WTC11 (cell line): ENCODE results near the gene SMARCA4. TPM values are rescaled to one million over a fixed set of nuclear protein-coding genes. Genes with fewer than 3 reads are reported as not detected.
A peak's percentile ranks its signal among the peaks of the same experiment; 100 is the strongest.

Experiments used
- ARID4B ChIP-seq: sonication (generic); formaldehyde crosslinking; IDR thresholded peaks from 2 replicates; pipeline ENCODE4 v1.8.0; 2023; ENCODE audit warnings: missing genetic modification reagents, mild to moderate bottlenecking, borderline replicate concordance
- ATF3 ChIP-seq: sonication (generic); formaldehyde crosslinking; conservative IDR thresholded peaks from 2 replicates; pipeline ENCODE4 v1.8.1; 2022; ENCODE audit warnings: mild to moderate bottlenecking, missing genetic modification reagents
- JUN ChIP-seq: sonication (generic); formaldehyde crosslinking; IDR thresholded peaks from 2 replicates; pipeline ENCODE4 v1.8.0; 2023; ENCODE audit warnings: mild to moderate bottlenecking, missing genetic modification reagents
- MLX ChIP-seq: sonication (generic); formaldehyde crosslinking; IDR thresholded peaks from 2 replicates; pipeline ENCODE4 v1.8.1; 2023; ENCODE audit warnings: mild to moderate bottlenecking, missing genetic modification reagents, moderate library complexity
- PRRX2 ChIP-seq: fragments of 250-450 bp; sonication (Bioruptor Pico); IDR thresholded peaks from 2 replicates; pipeline ENCODE4 v1.8.0; 2021; ENCODE audit warnings: mild to moderate bottlenecking
- SMAD4 ChIP-seq: sonication (generic); formaldehyde crosslinking; IDR thresholded peaks from 2 replicates; pipeline ENCODE4 v1.8.0; 2022; ENCODE audit warnings: mild to moderate bottlenecking, missing genetic modification reagents
- USF1 ChIP-seq: sonication (generic); formaldehyde crosslinking; IDR thresholded peaks from 2 replicates; pipeline ENCODE4 v1.8.0; 2022; ENCODE audit warnings: mild to moderate bottlenecking, missing genetic modification reagents
- ZNF121 ChIP-seq: sonication (generic); formaldehyde crosslinking; IDR thresholded peaks from 2 replicates; pipeline ENCODE4 v1.8.0; 2023; ENCODE audit warnings: missing genetic modification reagents
- ZNF138 ChIP-seq: sonication (generic); formaldehyde crosslinking; conservative IDR thresholded peaks from 2 replicates; pipeline ENCODE4 v1.8.1; 2022; ENCODE audit warnings: mild to moderate bottlenecking, moderate library complexity, missing genetic modification reagents
- total RNA-seq: library from RNA; stranded (reverse); gene quantifications from 3 replicates; pipeline ENCODE4 v1.2.3, GENCODE V29; 2021
- TF ChIP-seq, protein P1 (sequence below): sonication (generic); formaldehyde crosslinking; IDR thresholded peaks from 2 replicates; pipeline ENCODE4 v1.8.1; 2023; ENCODE audit warnings: mild to moderate bottlenecking, missing genetic modification reagents
- TF ChIP-seq, protein P2 (sequence below): sonication (generic); formaldehyde crosslinking; IDR thresholded peaks from 2 replicates; pipeline ENCODE4 v1.8.1; 2022; ENCODE audit warnings: missing genetic modification reagents, borderline replicate concordance
- TF ChIP-seq, protein P3 (sequence below): sonication (generic); formaldehyde crosslinking; IDR thresholded peaks from 2 replicates; pipeline ENCODE4 v1.8.0; 2022; ENCODE audit warnings: mild to moderate bottlenecking, missing genetic modification reagents
- TF ChIP-seq, protein P4 (sequence below): sonication (generic); formaldehyde crosslinking; IDR thresholded peaks from 2 replicates; pipeline ENCODE4 v1.8.1; 2022; ENCODE audit warnings: mild to moderate bottlenecking, moderate library complexity, missing genetic modification reagents
- TF ChIP-seq, protein P5 (sequence below): fragments of 250-450 bp; sonication (Bioruptor Pico); IDR thresholded peaks from 2 replicates; pipeline ENCODE4 v1.8.0; 2021; ENCODE audit warnings: mild to moderate bottlenecking

Gene SMARCA4
- total RNA-seq, 1 experiment from 2014 or later, result 295 TPM

- TF ChIP-seq MLX (CRISPR knock-in tag), result 0 out of 2 replicates have a peak, but pooled peaks have one; percentile 65
- TF ChIP-seq SMAD4 (CRISPR knock-in tag), result no peak
- peak; percentile 73; the same call in 1 of the 2 replicates for TF ChIP-seq ARID4B (CRISPR knock-in tag)
- TF ChIP-seq JUN (CRISPR knock-in tag), result no peak
- no peak for TF ChIP-seq PRRX2 (CRISPR knock-in tag)
- TF ChIP-seq, protein P1, sequence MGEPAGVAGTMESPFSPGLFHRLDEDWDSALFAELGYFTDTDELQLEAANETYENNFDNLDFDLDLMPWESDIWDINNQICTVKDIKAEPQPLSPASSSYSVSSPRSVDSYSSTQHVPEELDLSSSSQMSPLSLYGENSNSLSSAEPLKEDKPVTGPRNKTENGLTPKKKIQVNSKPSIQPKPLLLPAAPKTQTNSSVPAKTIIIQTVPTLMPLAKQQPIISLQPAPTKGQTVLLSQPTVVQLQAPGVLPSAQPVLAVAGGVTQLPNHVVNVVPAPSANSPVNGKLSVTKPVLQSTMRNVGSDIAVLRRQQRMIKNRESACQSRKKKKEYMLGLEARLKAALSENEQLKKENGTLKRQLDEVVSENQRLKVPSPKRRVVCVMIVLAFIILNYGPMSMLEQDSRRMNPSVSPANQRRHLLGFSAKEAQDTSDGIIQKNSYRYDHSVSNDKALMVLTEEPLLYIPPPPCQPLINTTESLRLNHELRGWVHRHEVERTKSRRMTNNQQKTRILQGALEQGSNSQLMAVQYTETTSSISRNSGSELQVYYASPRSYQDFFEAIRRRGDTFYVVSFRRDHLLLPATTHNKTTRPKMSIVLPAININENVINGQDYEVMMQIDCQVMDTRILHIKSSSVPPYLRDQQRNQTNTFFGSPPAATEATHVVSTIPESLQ (CRISPR knock-in tag), result no peak
- TF ChIP-seq, protein P2, sequence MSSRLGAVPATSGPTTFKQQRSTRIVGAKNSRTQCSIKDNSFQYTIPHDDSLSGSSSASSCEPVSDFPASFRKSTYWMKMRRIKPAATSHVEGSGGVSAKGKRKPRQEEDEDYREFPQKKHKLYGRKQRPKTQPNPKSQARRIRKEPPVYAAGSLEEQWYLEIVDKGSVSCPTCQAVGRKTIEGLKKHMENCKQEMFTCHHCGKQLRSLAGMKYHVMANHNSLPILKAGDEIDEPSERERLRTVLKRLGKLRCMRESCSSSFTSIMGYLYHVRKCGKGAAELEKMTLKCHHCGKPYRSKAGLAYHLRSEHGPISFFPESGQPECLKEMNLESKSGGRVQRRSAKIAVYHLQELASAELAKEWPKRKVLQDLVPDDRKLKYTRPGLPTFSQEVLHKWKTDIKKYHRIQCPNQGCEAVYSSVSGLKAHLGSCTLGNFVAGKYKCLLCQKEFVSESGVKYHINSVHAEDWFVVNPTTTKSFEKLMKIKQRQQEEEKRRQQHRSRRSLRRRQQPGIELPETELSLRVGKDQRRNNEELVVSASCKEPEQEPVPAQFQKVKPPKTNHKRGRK (CRISPR knock-in tag), result no peak
- TF ChIP-seq USF1 (CRISPR knock-in tag), result peak; percentile 63; the same call in 1 of the 2 replicates
- TF ChIP-seq ZNF138 (CRISPR knock-in tag), result no peak; the same call in 1 of the 2 replicates
- TF ChIP-seq, protein P3, sequence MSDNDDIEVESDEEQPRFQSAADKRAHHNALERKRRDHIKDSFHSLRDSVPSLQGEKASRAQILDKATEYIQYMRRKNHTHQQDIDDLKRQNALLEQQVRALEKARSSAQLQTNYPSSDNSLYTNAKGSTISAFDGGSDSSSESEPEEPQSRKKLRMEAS (CRISPR knock-in tag), result peak; percentile 98
- no peak for TF ChIP-seq ATF3 (CRISPR knock-in tag)
- TF ChIP-seq, protein P4, sequence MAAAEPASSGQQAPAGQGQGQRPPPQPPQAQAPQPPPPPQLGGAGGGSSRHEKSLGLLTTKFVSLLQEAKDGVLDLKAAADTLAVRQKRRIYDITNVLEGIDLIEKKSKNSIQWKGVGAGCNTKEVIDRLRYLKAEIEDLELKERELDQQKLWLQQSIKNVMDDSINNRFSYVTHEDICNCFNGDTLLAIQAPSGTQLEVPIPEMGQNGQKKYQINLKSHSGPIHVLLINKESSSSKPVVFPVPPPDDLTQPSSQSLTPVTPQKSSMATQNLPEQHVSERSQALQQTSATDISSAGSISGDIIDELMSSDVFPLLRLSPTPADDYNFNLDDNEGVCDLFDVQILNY, result peak; percentile 76; the same call in 1 of the 2 replicates
- TF ChIP-seq ZNF121, result peak; percentile 24; the same call in 1 of the 2 replicates
- TF ChIP-seq, protein P5, sequence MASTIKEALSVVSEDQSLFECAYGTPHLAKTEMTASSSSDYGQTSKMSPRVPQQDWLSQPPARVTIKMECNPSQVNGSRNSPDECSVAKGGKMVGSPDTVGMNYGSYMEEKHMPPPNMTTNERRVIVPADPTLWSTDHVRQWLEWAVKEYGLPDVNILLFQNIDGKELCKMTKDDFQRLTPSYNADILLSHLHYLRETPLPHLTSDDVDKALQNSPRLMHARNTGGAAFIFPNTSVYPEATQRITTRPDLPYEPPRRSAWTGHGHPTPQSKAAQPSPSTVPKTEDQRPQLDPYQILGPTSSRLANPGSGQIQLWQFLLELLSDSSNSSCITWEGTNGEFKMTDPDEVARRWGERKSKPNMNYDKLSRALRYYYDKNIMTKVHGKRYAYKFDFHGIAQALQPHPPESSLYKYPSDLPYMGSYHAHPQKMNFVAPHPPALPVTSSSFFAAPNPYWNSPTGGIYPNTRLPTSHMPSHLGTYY (CRISPR knock-in tag), result no peak; the same call in 1 of the 2 replicates
Measured at GRCh38 chr19:10960314-10961072, at the start of gene SMARCA4 (continued).
